GM23338 (cell line): ENCODE data around the gene DCDC1.

Source experiments
- CREB1 ChIP-seq: fragments of 250-450 bp; sonication (Bioruptor Pico); IDR thresholded peaks from 2 replicates; pipeline ENCODE4 v1.5.0; 2020; ENCODE audit warnings: low read depth, mild to moderate bottlenecking, moderate library complexity
- CTCF ChIP-seq, 2 experiments: fragments of 200-600 bp in 1 of 2; sonication (generic) in 1 of 2; conservative IDR thresholded peaks; 2 replicates each; pipeline versions ENCODE4 v1.5.1 to v1.6.1; 2016 to 2017; ENCODE audit warnings: antibody characterized with exemption in 2 of 2, low read depth in 2 of 2, mild to moderate bottlenecking in 2 of 2, moderate library complexity in 1 of 2
- EZH2phosphoT487 ChIP-seq: fragments of 200-600 bp; sonication (generic); IDR thresholded peaks from one replicate; pipeline ENCODE4 v1.8.1; 2018; ENCODE audit warnings: antibody characterized with exemption; ENCODE audit not compliant: unreplicated experiment
- REST ChIP-seq: IDR thresholded peaks from one replicate; pipeline ENCODE4 v1.6.1; 2018; ENCODE audit warnings: antibody characterized with exemption; ENCODE audit not compliant: unreplicated experiment

- TF ChIP-seq CTCF (conservative IDR thresholded peaks at IDR 0.05; ENCODE audit: low read depth in 2 of 2): no peak
- TF ChIP-seq REST: no peak
- no peak for TF ChIP-seq CREB1 (CRISPR knock-in tag)
- TF ChIP-seq EZH2phosphoT487: no peak
Measured at GRCh38 chr11:31118566-31118965, 251.0 kb downstream of the DCDC1 start.
